HCT116 (cell line): ENCODE measurements around the gene TMEM175.

Experiments used
- ATF3 ChIP-seq: IDR thresholded peaks from 2 replicates; pipeline ENCODE4 v1.6.1; 2012
- CEBPB ChIP-seq: IDR thresholded peaks from 2 replicates; pipeline ENCODE4 v1.6.1; 2012; ENCODE audit warnings: low read depth
- CTCF ChIP-seq, 3 experiments: fragments of 200-600 bp in 1 of 3; sonication (generic) in 1 of 3; IDR thresholded peaks in 2 of 3; conservative IDR thresholded peaks in 1 of 3; 2 replicates each; pipeline ENCODE4 v1.5.1; 2012 to 2017; ENCODE audit warnings: low read depth in 2 of 3, low read length in 2 of 3, antibody characterized with exemption in 1 of 3, borderline replicate concordance in 1 of 3, control low read depth in 1 of 3, mild to moderate bottlenecking in 1 of 3, mixed read lengths in 1 of 3, mixed run types in 1 of 3, moderate library complexity in 1 of 3; ENCODE audit not compliant: insufficient read depth in 1 of 3
- EGR1 ChIP-seq: IDR thresholded peaks from 2 replicates; pipeline ENCODE4 v1.6.1; 2012; ENCODE audit warnings: low read depth
- EZH2 ChIP-seq: fragments of 200-600 bp; sonication (generic); IDR thresholded peaks from 2 replicates; pipeline ENCODE4 v1.6.1; 2017; ENCODE audit warnings: antibody characterized with exemption, mixed run types
- EZH2phosphoT487 ChIP-seq: fragments of 200-600 bp; IDR thresholded peaks from 2 replicates; pipeline ENCODE4 v1.6.1; 2018; ENCODE audit warnings: antibody characterized with exemption, borderline replicate concordance
- FOSL1 ChIP-seq: IDR thresholded peaks from 2 replicates; pipeline ENCODE4 v1.6.1; 2012; ENCODE audit warnings: low read depth
- MAX ChIP-seq: IDR thresholded peaks from 2 replicates; pipeline ENCODE4 v1.6.1; 2012
- POLR2A ChIP-seq: IDR thresholded peaks from 2 replicates; pipeline ENCODE4 v1.7.0; 2011; ENCODE audit warnings: borderline replicate concordance; ENCODE audit not compliant: insufficient read depth, insufficient read length; ENCODE audit errors: extremely low read depth
- POLR2AphosphoS5 ChIP-seq: IDR thresholded peaks from 2 replicates; pipeline ENCODE4 v1.6.1; 2011; ENCODE audit warnings: mild to moderate bottlenecking, low read depth, low read length, moderate library complexity
- RAD21 ChIP-seq: IDR thresholded peaks from 2 replicates; pipeline ENCODE4 v1.6.1; 2012; ENCODE audit warnings: low read depth, mild to moderate bottlenecking
- REST ChIP-seq: IDR thresholded peaks from 2 replicates; pipeline ENCODE4 v1.6.1; 2012; ENCODE audit warnings: low read depth
- SIN3A ChIP-seq: IDR thresholded peaks from 2 replicates; pipeline ENCODE4 v1.6.1; 2012; ENCODE audit warnings: low read depth
- ZFX ChIP-seq: fragments of 450-650 bp; IDR thresholded peaks from 2 replicates; pipeline ENCODE4 v1.6.1; 2017

- TF ChIP-seq RAD21 (no peak), POLR2A (no peak), CTCF (IDR thresholded peaks at IDR 0.05 in 2 of 3, conservative IDR thresholded peaks at IDR 0.05 in 1 of 3; ENCODE audit: borderline replicate concordance in 1 of 3, insufficient read depth in 1 of 3, low read depth in 2 of 3, low read length in 2 of 3) (no peak), REST (no peak), EGR1 (no peak), EZH2 (no peak), ATF3 (no peak), FOSL1 (no peak), POLR2AphosphoS5 (no peak), EZH2phosphoT487 (no peak), MAX (no peak), SIN3A (no peak), CEBPB (no peak), ZFX (no peak)
Observed at GRCh38 chr4:887034-887763, 45.1 kb upstream of the TMEM175 start.
